ENCODE results near the gene EFNA1. TPM values are rescaled to one million over a fixed set of nuclear protein-coding genes. Genes with fewer than 3 reads are reported as not detected.

EFNA1 gene
- total and polyA plus RNA-seq, 2 of the 13 experiments (the other 11 are each of a cell fraction or from before 2014, with no cell fraction given): 81.8 to 874 TPM

DNA sequence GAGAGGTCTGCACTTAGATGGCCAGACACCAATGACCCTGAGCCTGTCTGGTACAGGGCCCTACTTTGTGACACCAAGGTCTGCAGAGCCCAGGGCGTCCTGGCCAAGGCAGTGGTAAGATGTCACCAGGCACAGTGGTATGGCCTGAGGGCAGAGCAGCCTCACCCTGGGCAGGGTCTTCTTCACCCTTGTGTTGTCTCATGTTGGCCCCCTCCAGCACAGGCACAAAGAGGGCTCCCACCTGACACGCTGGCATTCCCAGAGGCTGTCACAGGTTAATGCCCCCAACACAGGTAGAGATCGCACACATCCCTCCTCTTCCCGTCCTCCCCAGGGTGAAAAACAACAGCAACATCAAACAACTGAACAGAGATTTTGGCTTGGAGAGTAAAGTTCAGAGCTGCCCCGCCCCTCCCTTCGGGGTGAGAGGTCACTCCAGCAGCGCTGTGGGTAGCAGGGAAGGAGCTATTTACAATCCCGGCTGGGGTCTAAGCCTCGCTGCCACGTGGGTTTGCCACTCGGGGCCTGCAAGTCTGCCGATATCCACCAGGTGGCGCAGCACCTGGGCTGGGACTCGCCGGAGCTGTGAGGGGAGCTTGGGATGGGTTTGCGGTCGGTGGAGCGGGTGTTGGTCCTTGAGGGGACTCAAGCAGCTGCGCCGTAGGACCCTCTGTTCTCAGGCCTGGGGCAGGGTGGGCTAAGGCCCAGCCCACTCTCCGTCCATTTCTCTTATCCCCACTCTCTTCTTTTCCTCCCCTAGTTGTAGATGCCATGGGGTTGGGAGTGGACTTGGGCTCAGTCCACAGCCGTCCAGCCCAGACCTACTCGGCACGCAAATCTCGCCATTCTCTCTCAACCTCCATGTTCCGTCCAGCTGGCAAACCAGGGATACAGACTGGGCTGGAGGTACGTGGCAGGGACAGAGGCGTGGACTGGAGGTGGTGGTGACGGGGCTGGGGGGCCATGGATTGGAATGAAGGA is 36.3 kb upstream of the EFNA1 start:
- peak; percentile 78 for DNase-seq (ENCODE audit: low spot score)
- Histone ChIP-seq H2AFZ (ENCODE audit: low read length) (no peak overlapping the region), H3K4me1 (ENCODE audit: insufficient read depth, low read length) (peaks cover 77% of the 10 kb centered on the region), H4K20me1 (ENCODE audit: insufficient read depth, low read length) (no peaks in the 10 kb centered on the region), H3K4me3 (replicated peaks in 1 of 3; ENCODE audit: insufficient read depth in 1 of 3, low read depth in 2 of 3, low read length in 3 of 3) (peak overlapping the region in 2 of 3 experiments; percentile 9 to 54; a peak in 2 of 6 replicates), H3K9ac (ENCODE audit: insufficient read depth, low read depth, low read length) (peak overlapping the region; percentile 30; the same call in 1 of the 2 replicates), H3K36me3 (replicated peaks in 1 of 2; ENCODE audit: control insufficient read depth in 1 of 2, insufficient read depth in 2 of 2, low read length in 2 of 2) (no peaks in the 10 kb centered on the region), H3K27ac (ENCODE audit: extremely low read length, insufficient read depth, low read length) (peak overlapping the region; percentile 52), H3K4me2 (ENCODE audit: low read depth, low read length) (peak overlapping the region; percentile 75), H3K9me3 (ENCODE audit: low read length) (no peaks in the 10 kb centered on the region), H3K27me3 (ENCODE audit: control insufficient read depth in 1 of 2, insufficient read depth in 2 of 2, low read length in 2 of 2) (peaks cover 0 to 2% of the 10 kb centered on the region in 2 experiments; a peak in 1 of 5 replicates), H3K79me2 (ENCODE audit: insufficient read depth, low read length) (no peaks in the 10 kb centered on the region)
- WGBS (ENCODE audit: low lambda C conversion rate): 13% methylated on average over 23 of the region's 29 CpGs
- POLR2A ChIA-PET: interaction anchor here (0.6 to 2.2 kb wide), 15 partner anchors 9 to 121 kb away, joined by 3 to 75 read pairs (median 4); partner anchors contain the start of genes ADAM15, EFNA1, KRTCAP2 and SHC1
- peak; percentile 68 for FAIRE-seq
- CTCF ChIA-PET (ENCODE audit: low intra/inter-chr PET ratio, low total read pairs): interaction anchor here (4.7 to 6.6 kb wide), 2 partner anchors 44 to 76 kb away, joined by 18 to 165 read pairs; partner anchors contain the start of gene SLC50A1
- BruUV-seq (replicated peaks): no TSS peak
- ATAC-seq: peak; percentile 79
- in situ Hi-C loops (cut with HindIII; ENCODE audit: extremely low pct_ligation_motif_present, low pct_unique_long_range_greater_than_20kb): loop anchor here (5.0 kb wide), 2 partner anchors 36 to 76 kb away; partner anchors contain the start of gene EFNA1
- intact Hi-C loops (cut with micrococcal nuclease; ENCODE audit: unreplicated experiment): loop anchor here (5.0 kb wide), 1 partner anchor 36 kb away; the partner anchor contains the start of gene EFNA1
- no peak for TF ChIP-seq GZF1 (CRISPR knock-in tag; IDR thresholded peaks at IDR 0.05)
- TF ChIP-seq, protein P1, sequence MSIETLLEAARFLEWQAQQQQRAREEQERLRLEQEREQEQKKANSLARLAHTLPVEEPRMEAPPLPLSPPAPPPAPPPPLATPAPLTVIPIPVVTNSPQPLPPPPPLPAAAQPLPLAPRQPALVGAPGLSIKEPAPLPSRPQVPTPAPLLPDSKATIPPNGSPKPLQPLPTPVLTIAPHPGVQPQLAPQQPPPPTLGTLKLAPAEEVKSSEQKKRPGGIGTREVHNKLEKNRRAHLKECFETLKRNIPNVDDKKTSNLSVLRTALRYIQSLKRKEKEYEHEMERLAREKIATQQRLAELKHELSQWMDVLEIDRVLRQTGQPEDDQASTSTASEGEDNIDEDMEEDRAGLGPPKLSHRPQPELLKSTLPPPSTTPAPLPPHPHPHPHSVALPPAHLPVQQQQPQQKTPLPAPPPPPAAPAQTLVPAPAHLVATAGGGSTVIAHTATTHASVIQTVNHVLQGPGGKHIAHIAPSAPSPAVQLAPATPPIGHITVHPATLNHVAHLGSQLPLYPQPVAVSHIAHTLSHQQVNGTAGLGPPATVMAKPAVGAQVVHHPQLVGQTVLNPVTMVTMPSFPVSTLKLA (IDR thresholded peaks at IDR 0.05): peak; percentile 91
- peak; percentile 81 for TF ChIP-seq DMAP1 (CRISPR knock-in tag; IDR thresholded peaks at IDR 0.05)
- no peak for TF ChIP-seq ZNF703 (CRISPR knock-in tag; IDR thresholded peaks at IDR 0.05; ENCODE audit: borderline replicate concordance)
- TF ChIP-seq, protein P2, sequence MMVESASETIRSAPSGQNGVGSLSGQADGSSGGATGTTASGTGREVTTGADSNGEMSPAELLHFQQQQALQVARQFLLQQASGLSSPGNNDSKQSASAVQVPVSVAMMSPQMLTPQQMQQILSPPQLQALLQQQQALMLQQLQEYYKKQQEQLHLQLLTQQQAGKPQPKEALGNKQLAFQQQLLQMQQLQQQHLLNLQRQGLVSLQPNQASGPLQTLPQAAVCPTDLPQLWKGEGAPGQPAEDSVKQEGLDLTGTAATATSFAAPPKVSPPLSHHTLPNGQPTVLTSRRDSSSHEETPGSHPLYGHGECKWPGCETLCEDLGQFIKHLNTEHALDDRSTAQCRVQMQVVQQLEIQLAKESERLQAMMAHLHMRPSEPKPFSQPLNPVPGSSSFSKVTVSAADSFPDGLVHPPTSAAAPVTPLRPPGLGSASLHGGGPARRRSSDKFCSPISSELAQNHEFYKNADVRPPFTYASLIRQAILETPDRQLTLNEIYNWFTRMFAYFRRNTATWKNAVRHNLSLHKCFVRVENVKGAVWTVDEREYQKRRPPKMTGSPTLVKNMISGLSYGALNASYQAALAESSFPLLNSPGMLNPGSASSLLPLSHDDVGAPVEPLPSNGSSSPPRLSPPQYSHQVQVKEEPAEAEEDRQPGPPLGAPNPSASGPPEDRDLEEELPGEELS (CRISPR knock-in tag; IDR thresholded peaks at IDR 0.05): peak; percentile 79
- 0 out of 2 replicates have a peak, but pooled peaks have one; percentile 76 for TF ChIP-seq SMAD1 (CRISPR knock-in tag; IDR thresholded peaks at IDR 0.05; ENCODE audit: borderline replicate concordance, low read depth)
- TF ChIP-seq ZNF616 (CRISPR knock-in tag; IDR thresholded peaks at IDR 0.05; ENCODE audit: low read depth): no peak
- peak; percentile 13; the same call in 1 of the 2 replicates for TF ChIP-seq TOPORS (CRISPR knock-in tag; IDR thresholded peaks at IDR 0.05)
- TF ChIP-seq, protein P3, sequence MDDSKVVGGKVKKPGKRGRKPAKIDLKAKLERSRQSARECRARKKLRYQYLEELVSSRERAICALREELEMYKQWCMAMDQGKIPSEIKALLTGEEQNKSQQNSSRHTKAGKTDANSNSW (CRISPR knock-in tag; IDR thresholded peaks at IDR 0.05; ENCODE audit: borderline replicate concordance): no peak
- no peak for TF ChIP-seq ZNF547 (CRISPR knock-in tag; IDR thresholded peaks at IDR 0.05)
- 0 out of 2 replicates have a peak, but pooled peaks have one; percentile 29 for TF ChIP-seq ZNF747 (CRISPR knock-in tag; IDR thresholded peaks at IDR 0.05; ENCODE audit: borderline replicate concordance)
- no peak for TF ChIP-seq ARID2 (CRISPR knock-in tag; IDR thresholded peaks at IDR 0.05; ENCODE audit: borderline replicate concordance)
- TF ChIP-seq KDM1A (CRISPR knock-in tag; IDR thresholded peaks at IDR 0.05): peak; percentile 39; the same call in 1 of the 2 replicates
- no peak for TF ChIP-seq ZNF7 (CRISPR knock-in tag; IDR thresholded peaks at IDR 0.05)
- peak; percentile 53; the same call in 1 of the 2 replicates for TF ChIP-seq KDM4B (CRISPR knock-in tag; IDR thresholded peaks at IDR 0.05)
- TF ChIP-seq CREB1 (IDR thresholded peaks at IDR 0.05): no peak
- no peak for TF ChIP-seq CREB1 (CRISPR knock-in tag; IDR thresholded peaks at IDR 0.05)
- no peak for TF ChIP-seq CEBPB (IDR thresholded peaks at IDR 0.05; ENCODE audit: borderline replicate concordance, low read depth, low read length)
- no peak for TF ChIP-seq SMARCE1 (IDR thresholded peaks at IDR 0.05; ENCODE audit: borderline replicate concordance)
- TF ChIP-seq CBX5 (CRISPR knock-in tag; IDR thresholded peaks at IDR 0.05; ENCODE audit: borderline replicate concordance): no peak; the same call in 1 of the 2 replicates
- no peak for TF ChIP-seq BRD4 (CRISPR knock-in tag; IDR thresholded peaks at IDR 0.05)

All from HepG2 (cell line).